OCI-LY3 (cell line): ENCODE data around the gene CCR3.

ENCODE experiments used
- H2AFZ ChIP-seq: fragments of 200-600, 300-600 bp; shearing (Covaris generic); 2 replicates; pipeline ENCODE4 v1.6.0; 2014; ENCODE audit warnings: antibody characterized with exemption, low read depth, low read length
- H3K27ac ChIP-seq: fragments of 200-600, 300-600 bp; sonication (generic); 2 replicates; pipeline ENCODE4 v1.5.1; 2014; ENCODE audit warnings: mild to moderate bottlenecking, low read length, moderate library complexity, mixed read lengths
- H3K27me3 ChIP-seq: fragments of 200-600, 300-600 bp; sonication (generic); 2 replicates; pipeline ENCODE4 v1.6.1; 2014; ENCODE audit warnings: low read depth, low read length, mixed read lengths
- H3K36me3 ChIP-seq: fragments of 200-600, 300-600 bp; sonication (generic); replicated peaks from 2 replicates; pipeline ENCODE3; 2014; ENCODE audit warnings: low read depth, low read length, mixed read lengths
- H3K4me1 ChIP-seq: fragments of 300-600, 200-600 bp; sonication (generic); 2 replicates; pipeline ENCODE4 v1.6.1; 2014; ENCODE audit warnings: low read length, mixed read lengths
- H3K4me2 ChIP-seq: fragments of 200-600, 300-600 bp; sonication (generic); 2 replicates; pipeline ENCODE4 v1.6.1; 2014; ENCODE audit warnings: low read length, mixed read lengths
- H3K4me3 ChIP-seq: fragments of 300-600, 200-600 bp; sonication (generic); 2 replicates; pipeline ENCODE4 v1.5.1; 2014; ENCODE audit warnings: antibody characterized with exemption, mild to moderate bottlenecking, low read length, moderate library complexity
- H3K79me2 ChIP-seq: fragments of 300-600, 200-600 bp; shearing (Covaris generic); 2 replicates; pipeline ENCODE4 v1.6.1; 2014; ENCODE audit warnings: mild to moderate bottlenecking, low read length, mixed read lengths
- H3K9ac ChIP-seq: fragments of 300-600, 200-600 bp; shearing (Covaris generic); 2 replicates; pipeline ENCODE4 v1.6.0; 2014; ENCODE audit warnings: mild to moderate bottlenecking, low read length, moderate library complexity
- H3K9me3 ChIP-seq: fragments of 200-600, 300-600 bp; shearing (Covaris generic); 2 replicates; pipeline ENCODE4 v1.6.1; 2014; ENCODE audit warnings: low read length, mixed read lengths; ENCODE audit not compliant: insufficient read depth
- H4K20me1 ChIP-seq: fragments of 200-600, 300-600 bp; sonication (generic); 2 replicates; pipeline ENCODE4 v1.6.1; 2016; ENCODE audit warnings: low read length, mixed read lengths; ENCODE audit not compliant: insufficient read depth
- CTCF ChIP-seq: fragments of 200-600, 300-600 bp; sonication (generic); IDR thresholded peaks from 2 replicates; pipeline ENCODE4 v1.5.1; 2014; ENCODE audit warnings: antibody characterized with exemption, low read length, low read depth
- EZH2phosphoT487 ChIP-seq: fragments of 200-600 bp; shearing (Covaris generic); IDR thresholded peaks from 2 replicates; pipeline ENCODE4 v1.6.1; 2018; ENCODE audit warnings: antibody characterized with exemption, mixed run types, low read depth

CCR3 gene

GRCh38 chr3:46282041-46282440, 39.8 kb downstream of the CCR3 start:
- H4K20me1 ChIP-seq, result no peaks in the 10 kb centered on the region
- TF ChIP-seq EZH2phosphoT487, result no peak
- no peak for TF ChIP-seq CTCF
- peaks cover 13% of the 10 kb centered on the region for H3K36me3 ChIP-seq
- no peak overlapping the region for H3K4me3 ChIP-seq
- peaks cover 59% of the 10 kb centered on the region for H3K4me1 ChIP-seq
- H3K9ac ChIP-seq, result no peak overlapping the region
- H3K79me2 ChIP-seq, result no peaks in the 10 kb centered on the region
- H2AFZ ChIP-seq, result no peak overlapping the region
- no peak overlapping the region for H3K4me2 ChIP-seq
- H3K27ac ChIP-seq, result no peak overlapping the region
- H3K9me3 ChIP-seq, result 0 out of 2 replicates have a peak, but pooled peaks cover 5% of the 10 kb centered on the region
- no peaks in the 10 kb centered on the region for H3K27me3 ChIP-seq

GRCh38 chr3:46282696-46283095, 40.4 kb downstream of the CCR3 start:
- no peaks in the 10 kb centered on the region for H3K79me2 ChIP-seq
- 0 out of 2 replicates have a peak, but pooled peaks cover 5% of the 10 kb centered on the region for H3K9me3 ChIP-seq
- no peak overlapping the region for H2AFZ ChIP-seq
- no peak overlapping the region for H3K4me3 ChIP-seq
- H3K27ac ChIP-seq, result no peak overlapping the region
- no peak overlapping the region for H3K9ac ChIP-seq
- H4K20me1 ChIP-seq, result no peaks in the 10 kb centered on the region
- TF ChIP-seq CTCF (no peak), EZH2phosphoT487 (no peak)
- no peaks in the 10 kb centered on the region for H3K27me3 ChIP-seq
- H3K4me2 ChIP-seq, result peak overlapping the region; percentile 19
- H3K36me3 ChIP-seq, result peaks cover 13% of the 10 kb centered on the region
- H3K4me1 ChIP-seq, result peaks cover 54% of the 10 kb centered on the region

GRCh38 chr3:46283881-46284450, 41.7 kb downstream of the CCR3 start:
- Histone ChIP-seq H3K27ac (no peak overlapping the region), H3K4me2 (no peak overlapping the region), H3K27me3 (no peaks in the 10 kb centered on the region), H3K9ac (no peak overlapping the region), H3K9me3 (0 out of 2 replicates have a peak, but pooled peaks cover under 1% of the 10 kb centered on the region), H2AFZ (no peak overlapping the region), H3K79me2 (no peaks in the 10 kb centered on the region), H3K4me3 (no peak overlapping the region), H3K4me1 (peaks cover 48% of the 10 kb centered on the region), H4K20me1 (no peaks in the 10 kb centered on the region), H3K36me3 (peaks cover 10% of the 10 kb centered on the region)
- TF ChIP-seq EZH2phosphoT487, result no peak
- no peak for TF ChIP-seq CTCF

- H3K4me2 ChIP-seq, result no peak overlapping the region
- H3K79me2 ChIP-seq, result no peaks in the 10 kb centered on the region
Measured at GRCh38 chr3:46284981-46285683, 42.9 kb downstream of the CCR3 start.

More at GRCh38 chr3:46284981-46285683, 42.9 kb downstream of the CCR3 start:
- peaks cover 45% of the 10 kb centered on the region for H3K4me1 ChIP-seq
- no peak overlapping the region for H3K27ac ChIP-seq
- TF ChIP-seq CTCF (no peak), EZH2phosphoT487 (no peak)
- no peaks in the 10 kb centered on the region for H3K9me3 ChIP-seq
- H2AFZ ChIP-seq, result no peak overlapping the region
- H3K9ac ChIP-seq, result no peak overlapping the region
- H3K27me3 ChIP-seq, result no peaks in the 10 kb centered on the region
- H4K20me1 ChIP-seq, result no peaks in the 10 kb centered on the region
- H3K4me3 ChIP-seq, result no peak overlapping the region
- H3K36me3 ChIP-seq, result no peaks in the 10 kb centered on the region
